ENCODE measurements around the gene FAM13B.

The FAM13B gene

DNA sequence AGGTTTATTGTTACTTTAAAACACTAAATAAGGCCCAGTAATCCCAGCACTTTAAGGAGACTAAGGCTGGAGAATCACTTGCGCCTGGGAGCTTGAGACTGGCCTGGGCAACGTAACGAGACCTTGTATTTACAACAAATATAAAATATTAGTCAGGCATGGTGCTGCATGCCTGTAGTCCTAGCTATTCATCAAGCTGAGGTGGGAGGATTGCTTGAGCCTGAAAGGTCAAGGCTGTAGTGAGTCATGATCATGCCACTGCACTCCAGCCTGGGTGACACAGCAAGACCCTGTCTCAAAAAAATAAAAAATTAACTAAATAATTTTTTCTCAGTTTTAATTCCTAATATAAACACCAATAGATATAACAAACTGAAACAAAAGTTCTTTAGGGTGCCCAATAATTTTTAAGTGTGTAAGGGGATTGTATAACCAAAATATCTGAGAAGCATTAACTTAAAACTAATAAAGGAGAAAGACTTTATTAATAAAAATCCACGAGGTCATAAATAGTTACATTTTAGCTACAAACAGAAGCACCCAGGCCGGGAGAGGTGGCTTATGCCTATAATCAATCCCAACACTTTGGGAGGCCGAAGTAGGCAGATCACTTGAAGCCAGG is 32.7 kb downstream of the FAM13B start:
- no peaks in the 10 kb centered on the region for H3K9me3 ChIP-seq (ENCODE audit: insufficient read depth, low read length)
- no peak overlapping the region for H3K4me3 ChIP-seq (ENCODE audit: insufficient read depth, low read length, poor library complexity, severe bottlenecking)
- H3K27me3 ChIP-seq (ENCODE audit: low read length), result no peaks in the 10 kb centered on the region
- H2AFZ ChIP-seq (ENCODE audit: low read depth, low read length, severe bottlenecking), result no peak overlapping the region
- H3K9me2 ChIP-seq (replicated peaks; ENCODE audit: insufficient read depth, low read length), result no peaks in the 10 kb centered on the region
- H3K27ac ChIP-seq (ENCODE audit: low read depth, low read length), result no peak overlapping the region
- TF ChIP-seq EZH2phosphoT487 (conservative IDR thresholded peaks at IDR 0.05; ENCODE audit: low read length), result no peak
- TF ChIP-seq, protein P1, sequence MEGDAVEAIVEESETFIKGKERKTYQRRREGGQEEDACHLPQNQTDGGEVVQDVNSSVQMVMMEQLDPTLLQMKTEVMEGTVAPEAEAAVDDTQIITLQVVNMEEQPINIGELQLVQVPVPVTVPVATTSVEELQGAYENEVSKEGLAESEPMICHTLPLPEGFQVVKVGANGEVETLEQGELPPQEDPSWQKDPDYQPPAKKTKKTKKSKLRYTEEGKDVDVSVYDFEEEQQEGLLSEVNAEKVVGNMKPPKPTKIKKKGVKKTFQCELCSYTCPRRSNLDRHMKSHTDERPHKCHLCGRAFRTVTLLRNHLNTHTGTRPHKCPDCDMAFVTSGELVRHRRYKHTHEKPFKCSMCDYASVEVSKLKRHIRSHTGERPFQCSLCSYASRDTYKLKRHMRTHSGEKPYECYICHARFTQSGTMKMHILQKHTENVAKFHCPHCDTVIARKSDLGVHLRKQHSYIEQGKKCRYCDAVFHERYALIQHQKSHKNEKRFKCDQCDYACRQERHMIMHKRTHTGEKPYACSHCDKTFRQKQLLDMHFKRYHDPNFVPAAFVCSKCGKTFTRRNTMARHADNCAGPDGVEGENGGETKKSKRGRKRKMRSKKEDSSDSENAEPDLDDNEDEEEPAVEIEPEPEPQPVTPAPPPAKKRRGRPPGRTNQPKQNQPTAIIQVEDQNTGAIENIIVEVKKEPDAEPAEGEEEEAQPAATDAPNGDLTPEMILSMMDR (IDR thresholded peaks at IDR 0.05; ENCODE audit: insufficient read depth, low read length, poor library complexity, severe bottlenecking), result no peak
- H4K20me1 ChIP-seq (ENCODE audit: low read depth, low read length), result no peaks in the 10 kb centered on the region; the same call in 1 of the 2 replicates
- H3K36me3 ChIP-seq (ENCODE audit: low read length), result peaks cover 47% of the 10 kb centered on the region
- no peak overlapping the region for H3K4me2 ChIP-seq (ENCODE audit: low read depth, low read length, poor library complexity, severe bottlenecking)
- H3K79me2 ChIP-seq (ENCODE audit: insufficient read depth, low read length), result peaks cover 57% of the 10 kb centered on the region
- H3F3A ChIP-seq (ENCODE audit: insufficient read depth), result peaks cover under 1% of the 10 kb centered on the region; the same call in 1 of the 2 replicates
- no peak overlapping the region for H3K9ac ChIP-seq (ENCODE audit: low read length)

DNA sequence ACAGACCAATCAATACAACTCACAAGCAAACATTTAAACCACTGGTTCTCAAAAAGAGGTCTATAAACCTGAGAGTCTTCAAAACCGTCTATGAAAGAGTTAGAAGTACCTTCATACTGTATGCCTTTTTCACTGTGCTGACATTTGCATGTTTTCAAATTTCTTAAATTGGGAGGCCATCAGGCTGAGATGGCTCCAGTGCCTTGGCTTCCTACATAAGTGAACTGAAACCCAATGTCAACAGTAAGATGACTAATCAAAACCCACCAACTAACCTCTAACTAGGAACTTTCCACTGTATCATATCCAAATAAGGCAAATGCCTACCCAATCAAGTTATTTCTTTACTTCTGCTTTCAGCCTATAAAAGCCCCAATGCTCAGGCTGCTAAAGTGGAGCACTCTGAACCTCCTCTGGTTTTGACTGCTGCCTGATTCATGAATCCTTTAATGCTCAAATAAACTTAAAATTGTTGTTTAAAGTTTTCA is 35.1 kb downstream of the FAM13B start:
- Histone ChIP-seq H3K79me2 (ENCODE audit: insufficient read depth, low read length) (peaks cover 68% of the 10 kb centered on the region), H2AFZ (ENCODE audit: low read depth, low read length, severe bottlenecking) (no peak overlapping the region), H3K4me3 (ENCODE audit: insufficient read depth, low read length, poor library complexity, severe bottlenecking) (no peak overlapping the region), H3K27ac (ENCODE audit: low read depth, low read length) (no peak overlapping the region), H3K9ac (ENCODE audit: low read length) (no peak overlapping the region), H3K4me2 (ENCODE audit: low read depth, low read length, poor library complexity, severe bottlenecking) (no peak overlapping the region), H3K9me3 (ENCODE audit: insufficient read depth, low read length) (no peaks in the 10 kb centered on the region), H3K27me3 (ENCODE audit: low read length) (no peaks in the 10 kb centered on the region), H3F3A (ENCODE audit: insufficient read depth) (peaks cover 4% of the 10 kb centered on the region; the same call in 1 of the 2 replicates), H4K20me1 (ENCODE audit: low read depth, low read length) (peaks cover 10% of the 10 kb centered on the region), H3K9me2 (replicated peaks; ENCODE audit: insufficient read depth, low read length) (no peaks in the 10 kb centered on the region), H3K36me3 (ENCODE audit: low read length) (peaks cover 40% of the 10 kb centered on the region)
- TF ChIP-seq EZH2phosphoT487 (conservative IDR thresholded peaks at IDR 0.05; ENCODE audit: low read length), result no peak
- TF ChIP-seq, protein P1 (IDR thresholded peaks at IDR 0.05; ENCODE audit: insufficient read depth, low read length, poor library complexity, severe bottlenecking), result no peak

DNA sequence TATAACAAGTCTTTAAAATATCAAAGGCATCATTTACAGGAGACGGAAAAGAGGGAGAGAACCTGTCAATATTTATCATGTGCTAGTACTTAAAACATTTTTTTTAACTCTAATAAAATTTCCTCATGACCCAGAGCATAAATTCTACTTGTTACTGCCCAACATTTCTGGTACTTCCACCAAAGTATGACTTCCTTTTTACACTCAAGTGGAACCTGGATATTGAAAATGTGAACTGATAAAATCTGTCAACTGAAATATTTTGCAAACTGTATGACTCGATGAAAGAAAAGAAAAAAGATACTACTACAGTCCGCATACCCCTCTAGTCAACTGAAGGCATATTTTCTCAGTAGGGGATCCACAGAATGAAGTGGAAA is 37.1 kb downstream of the FAM13B start:
- H3K27ac ChIP-seq (ENCODE audit: low read depth, low read length), result no peak overlapping the region
- no peaks in the 10 kb centered on the region for H3K27me3 ChIP-seq (ENCODE audit: low read length)
- H3K4me2 ChIP-seq (ENCODE audit: low read depth, low read length, poor library complexity, severe bottlenecking), result no peak overlapping the region
- H3K4me3 ChIP-seq (ENCODE audit: insufficient read depth, low read length, poor library complexity, severe bottlenecking), result no peak overlapping the region
- H3K9me3 ChIP-seq (ENCODE audit: insufficient read depth, low read length), result no peaks in the 10 kb centered on the region
- H3K9me2 ChIP-seq (replicated peaks; ENCODE audit: insufficient read depth, low read length), result no peaks in the 10 kb centered on the region
- H3K36me3 ChIP-seq (ENCODE audit: low read length), result peaks cover 37% of the 10 kb centered on the region
- peaks cover 4% of the 10 kb centered on the region; the same call in 1 of the 2 replicates for H3F3A ChIP-seq (ENCODE audit: insufficient read depth)
- no peak overlapping the region for H3K9ac ChIP-seq (ENCODE audit: low read length)
- peaks cover 10% of the 10 kb centered on the region for H4K20me1 ChIP-seq (ENCODE audit: low read depth, low read length)
- peaks cover 67% of the 10 kb centered on the region for H3K79me2 ChIP-seq (ENCODE audit: insufficient read depth, low read length)
- H2AFZ ChIP-seq (ENCODE audit: low read depth, low read length, severe bottlenecking), result no peak overlapping the region
- TF ChIP-seq EZH2phosphoT487 (conservative IDR thresholded peaks at IDR 0.05; ENCODE audit: low read length), result no peak
- TF ChIP-seq, protein P1 (IDR thresholded peaks at IDR 0.05; ENCODE audit: insufficient read depth, low read length, poor library complexity, severe bottlenecking), result no peak

Data from SU-DHL-6 (cell line).